ENCODE measurements around the gene ROR2. TPM values are rescaled to one million over a fixed set of nuclear protein-coding genes. Genes with fewer than 3 reads are reported as not detected.

Gene ROR2
- total and polyA plus RNA-seq, 2 experiments from 2014 or later, result 8.1 to 18.8 TPM

- peaks cover 2% of the 10 kb centered on the region for H3K27me3 Mint-ChIP-seq (ENCODE audit: insufficient read depth, low read depth, poor library complexity)
- no peak for TF ChIP-seq STAT1 (IDR thresholded peaks at IDR 0.05; ENCODE audit: unreplicated experiment)
- TF ChIP-seq EZH2 (IDR thresholded peaks at IDR 0.05; ENCODE audit: low read depth, unreplicated experiment), result no peak
- TF ChIP-seq, protein P1, sequence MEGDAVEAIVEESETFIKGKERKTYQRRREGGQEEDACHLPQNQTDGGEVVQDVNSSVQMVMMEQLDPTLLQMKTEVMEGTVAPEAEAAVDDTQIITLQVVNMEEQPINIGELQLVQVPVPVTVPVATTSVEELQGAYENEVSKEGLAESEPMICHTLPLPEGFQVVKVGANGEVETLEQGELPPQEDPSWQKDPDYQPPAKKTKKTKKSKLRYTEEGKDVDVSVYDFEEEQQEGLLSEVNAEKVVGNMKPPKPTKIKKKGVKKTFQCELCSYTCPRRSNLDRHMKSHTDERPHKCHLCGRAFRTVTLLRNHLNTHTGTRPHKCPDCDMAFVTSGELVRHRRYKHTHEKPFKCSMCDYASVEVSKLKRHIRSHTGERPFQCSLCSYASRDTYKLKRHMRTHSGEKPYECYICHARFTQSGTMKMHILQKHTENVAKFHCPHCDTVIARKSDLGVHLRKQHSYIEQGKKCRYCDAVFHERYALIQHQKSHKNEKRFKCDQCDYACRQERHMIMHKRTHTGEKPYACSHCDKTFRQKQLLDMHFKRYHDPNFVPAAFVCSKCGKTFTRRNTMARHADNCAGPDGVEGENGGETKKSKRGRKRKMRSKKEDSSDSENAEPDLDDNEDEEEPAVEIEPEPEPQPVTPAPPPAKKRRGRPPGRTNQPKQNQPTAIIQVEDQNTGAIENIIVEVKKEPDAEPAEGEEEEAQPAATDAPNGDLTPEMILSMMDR (conservative IDR thresholded peaks at IDR 0.05; ENCODE audit: low read depth in 2 of 2), result no peak
- TF ChIP-seq CREB1 (CRISPR knock-in tag; IDR thresholded peaks at IDR 0.05; ENCODE audit: low read depth), result no peak
- TF ChIP-seq ETS1 (IDR thresholded peaks at IDR 0.05), result no peak
- TF ChIP-seq EZH2phosphoT487 (IDR thresholded peaks at IDR 0.05; ENCODE audit: unreplicated experiment), result no peak
- TF ChIP-seq NANOG (IDR thresholded peaks at IDR 0.05; ENCODE audit: borderline replicate concordance), result no peak
- no peak for TF ChIP-seq ZNF114 (CRISPR knock-in tag; IDR thresholded peaks at IDR 0.05)
- TF ChIP-seq JUNB (IDR thresholded peaks at IDR 0.05; ENCODE audit: unreplicated experiment), result no peak
- TF ChIP-seq ZNF331 (CRISPR knock-in tag; IDR thresholded peaks at IDR 0.05; ENCODE audit: low read depth), result no peak
- no peak for TF ChIP-seq REST (IDR thresholded peaks at IDR 0.05; ENCODE audit: unreplicated experiment)
- TF ChIP-seq POLR2AphosphoS5 (IDR thresholded peaks at IDR 0.05; ENCODE audit: low read depth), result no peak
- TF ChIP-seq, protein P2, sequence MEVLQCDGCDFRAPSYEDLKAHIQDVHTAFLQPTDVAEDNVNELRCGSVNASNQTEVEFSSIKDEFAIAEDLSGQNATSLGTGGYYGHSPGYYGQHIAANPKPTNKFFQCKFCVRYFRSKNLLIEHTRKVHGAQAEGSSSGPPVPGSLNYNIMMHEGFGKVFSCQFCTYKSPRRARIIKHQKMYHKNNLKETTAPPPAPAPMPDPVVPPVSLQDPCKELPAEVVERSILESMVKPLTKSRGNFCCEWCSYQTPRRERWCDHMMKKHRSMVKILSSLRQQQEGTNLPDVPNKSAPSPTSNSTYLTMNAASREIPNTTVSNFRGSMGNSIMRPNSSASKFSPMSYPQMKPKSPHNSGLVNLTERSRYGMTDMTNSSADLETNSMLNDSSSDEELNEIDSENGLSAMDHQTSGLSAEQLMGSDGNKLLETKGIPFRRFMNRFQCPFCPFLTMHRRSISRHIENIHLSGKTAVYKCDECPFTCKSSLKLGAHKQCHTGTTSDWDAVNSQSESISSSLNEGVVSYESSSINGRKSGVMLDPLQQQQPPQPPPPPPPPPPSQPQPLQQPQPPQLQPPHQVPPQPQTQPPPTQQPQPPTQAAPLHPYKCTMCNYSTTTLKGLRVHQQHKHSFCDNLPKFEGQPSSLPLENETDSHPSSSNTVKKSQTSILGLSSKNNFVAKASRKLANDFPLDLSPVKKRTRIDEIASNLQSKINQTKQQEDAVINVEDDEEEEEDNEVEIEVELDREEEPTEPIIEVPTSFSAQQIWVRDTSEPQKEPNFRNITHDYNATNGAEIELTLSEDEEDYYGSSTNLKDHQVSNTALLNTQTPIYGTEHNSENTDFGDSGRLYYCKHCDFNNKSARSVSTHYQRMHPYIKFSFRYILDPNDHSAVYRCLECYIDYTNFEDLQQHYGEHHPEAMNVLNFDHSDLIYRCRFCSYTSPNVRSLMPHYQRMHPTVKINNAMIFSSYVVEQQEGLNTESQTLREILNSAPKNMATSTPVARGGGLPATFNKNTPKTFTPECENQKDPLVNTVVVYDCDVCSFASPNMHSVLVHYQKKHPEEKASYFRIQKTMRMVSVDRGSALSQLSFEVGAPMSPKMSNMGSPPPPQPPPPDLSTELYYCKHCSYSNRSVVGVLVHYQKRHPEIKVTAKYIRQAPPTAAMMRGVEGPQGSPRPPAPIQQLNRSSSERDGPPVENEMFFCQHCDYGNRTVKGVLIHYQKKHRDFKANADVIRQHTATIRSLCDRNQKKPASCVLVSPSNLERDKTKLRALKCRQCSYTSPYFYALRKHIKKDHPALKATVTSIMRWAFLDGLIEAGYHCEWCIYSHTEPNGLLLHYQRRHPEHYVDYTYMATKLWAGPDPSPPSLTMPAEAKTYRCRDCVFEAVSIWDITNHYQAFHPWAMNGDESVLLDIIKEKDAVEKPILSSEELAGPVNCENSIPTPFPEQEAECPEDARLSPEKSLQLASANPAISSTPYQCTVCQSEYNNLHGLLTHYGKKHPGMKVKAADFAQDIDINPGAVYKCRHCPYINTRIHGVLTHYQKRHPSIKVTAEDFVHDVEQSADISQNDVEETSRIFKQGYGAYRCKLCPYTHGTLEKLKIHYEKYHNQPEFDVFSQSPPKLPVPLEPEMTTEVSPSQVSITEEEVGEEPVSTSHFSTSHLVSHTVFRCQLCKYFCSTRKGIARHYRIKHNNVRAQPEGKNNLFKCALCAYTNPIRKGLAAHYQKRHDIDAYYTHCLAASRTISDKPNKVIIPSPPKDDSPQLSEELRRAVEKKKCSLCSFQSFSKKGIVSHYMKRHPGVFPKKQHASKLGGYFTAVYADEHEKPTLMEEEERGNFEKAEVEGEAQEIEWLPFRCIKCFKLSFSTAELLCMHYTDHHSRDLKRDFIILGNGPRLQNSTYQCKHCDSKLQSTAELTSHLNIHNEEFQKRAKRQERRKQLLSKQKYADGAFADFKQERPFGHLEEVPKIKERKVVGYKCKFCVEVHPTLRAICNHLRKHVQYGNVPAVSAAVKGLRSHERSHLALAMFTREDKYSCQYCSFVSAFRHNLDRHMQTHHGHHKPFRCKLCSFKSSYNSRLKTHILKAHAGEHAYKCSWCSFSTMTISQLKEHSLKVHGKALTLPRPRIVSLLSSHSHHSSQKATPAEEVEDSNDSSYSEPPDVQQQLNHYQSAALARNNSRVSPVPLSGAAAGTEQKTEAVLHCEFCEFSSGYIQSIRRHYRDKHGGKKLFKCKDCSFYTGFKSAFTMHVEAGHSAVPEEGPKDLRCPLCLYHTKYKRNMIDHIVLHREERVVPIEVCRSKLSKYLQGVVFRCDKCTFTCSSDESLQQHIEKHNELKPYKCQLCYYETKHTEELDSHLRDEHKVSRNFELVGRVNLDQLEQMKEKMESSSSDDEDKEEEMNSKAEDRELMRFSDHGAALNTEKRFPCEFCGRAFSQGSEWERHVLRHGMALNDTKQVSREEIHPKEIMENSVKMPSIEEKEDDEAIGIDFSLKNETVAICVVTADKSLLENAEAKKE (CRISPR knock-in tag; IDR thresholded peaks at IDR 0.05), result no peak
- H3K27ac ChIP-seq (ENCODE audit: low read depth), result no peak overlapping the region
- H3F3A ChIP-seq (replicated peaks; ENCODE audit: low read depth), result no peaks in the 10 kb centered on the region
- 0 out of 2 replicates have a peak overlapping the region, but pooled peaks have one; percentile 43 for H3K27ac Mint-ChIP-seq
- no peaks in the 10 kb centered on the region for H3K79me2 ChIP-seq (replicated peaks; ENCODE audit: insufficient read depth)
- no peaks in the 10 kb centered on the region for H3K4me1 ChIP-seq (ENCODE audit: insufficient read depth)
- H2AFZ ChIP-seq, result peak overlapping the region; percentile 47; the same call in 1 of the 2 replicates
- H3K36me3 ChIP-seq (ENCODE audit: insufficient read depth), result no peaks in the 10 kb centered on the region
- H3K4me3 Mint-ChIP-seq, result no peak overlapping the region
- DNase-seq (ENCODE audit: low spot score) (no peak), ATAC-seq (no peak; the same call in 2 of the 3 replicates)
- H3K4me2 ChIP-seq, result no peak overlapping the region
- H3K4me1 Mint-ChIP-seq, result peaks cover 6% of the 10 kb centered on the region; the same call in 2 of the 3 replicates
- H4K20me1 ChIP-seq (replicated peaks; ENCODE audit: insufficient read depth), result no peaks in the 10 kb centered on the region
- no peaks in the 10 kb centered on the region for H3K9me2 ChIP-seq (ENCODE audit: insufficient read depth)
- H3K36me3 Mint-ChIP-seq (ENCODE audit: low read depth), result no peaks in the 10 kb centered on the region
- H3K9me3 Mint-ChIP-seq, result no peaks in the 10 kb centered on the region; the same call in 2 of the 3 replicates
- no peaks in the 10 kb centered on the region for H3K27me3 ChIP-seq (ENCODE audit: insufficient read depth)
- no peak overlapping the region for H3K4me3 ChIP-seq
These were observed 346.1 kb downstream of the ROR2 start for GRCh38 chr9:91603932-91604331.

Measured in GM23338 (cell line).